ENCODE measurements around the gene GH1.

DNA sequence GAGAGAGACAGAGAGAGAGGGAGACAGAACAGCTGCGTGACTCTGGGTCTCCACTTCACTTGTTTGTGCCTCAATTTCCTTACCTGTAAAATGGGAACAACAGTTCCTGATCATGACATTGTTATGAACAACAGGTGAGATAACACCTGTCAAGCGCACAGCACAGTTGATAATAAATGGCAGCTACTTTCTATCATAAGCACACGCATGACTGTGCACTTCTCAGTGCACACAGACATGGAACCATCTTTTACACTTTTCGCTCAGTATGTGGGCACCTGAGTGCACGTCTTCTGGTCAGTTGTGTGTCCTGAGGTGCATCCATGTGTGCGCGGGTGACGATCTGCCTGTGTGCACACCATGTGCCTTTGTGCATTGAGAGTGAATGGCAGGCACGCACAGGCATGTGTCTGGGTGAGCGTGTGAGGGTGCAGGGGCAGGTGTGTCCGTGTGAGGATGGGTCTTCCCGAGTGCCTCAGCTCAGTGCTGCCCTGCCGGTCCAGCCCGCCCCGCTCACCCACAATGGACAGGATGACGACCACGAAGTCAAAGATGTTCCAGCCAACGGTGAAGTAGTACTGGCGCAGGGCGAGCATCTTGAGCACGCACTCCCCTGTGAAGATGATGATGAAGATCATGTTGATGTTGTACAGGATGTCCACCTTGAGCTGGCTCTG is 23.8 kb upstream of the GH1 start:
- TF ChIP-seq, protein P1, sequence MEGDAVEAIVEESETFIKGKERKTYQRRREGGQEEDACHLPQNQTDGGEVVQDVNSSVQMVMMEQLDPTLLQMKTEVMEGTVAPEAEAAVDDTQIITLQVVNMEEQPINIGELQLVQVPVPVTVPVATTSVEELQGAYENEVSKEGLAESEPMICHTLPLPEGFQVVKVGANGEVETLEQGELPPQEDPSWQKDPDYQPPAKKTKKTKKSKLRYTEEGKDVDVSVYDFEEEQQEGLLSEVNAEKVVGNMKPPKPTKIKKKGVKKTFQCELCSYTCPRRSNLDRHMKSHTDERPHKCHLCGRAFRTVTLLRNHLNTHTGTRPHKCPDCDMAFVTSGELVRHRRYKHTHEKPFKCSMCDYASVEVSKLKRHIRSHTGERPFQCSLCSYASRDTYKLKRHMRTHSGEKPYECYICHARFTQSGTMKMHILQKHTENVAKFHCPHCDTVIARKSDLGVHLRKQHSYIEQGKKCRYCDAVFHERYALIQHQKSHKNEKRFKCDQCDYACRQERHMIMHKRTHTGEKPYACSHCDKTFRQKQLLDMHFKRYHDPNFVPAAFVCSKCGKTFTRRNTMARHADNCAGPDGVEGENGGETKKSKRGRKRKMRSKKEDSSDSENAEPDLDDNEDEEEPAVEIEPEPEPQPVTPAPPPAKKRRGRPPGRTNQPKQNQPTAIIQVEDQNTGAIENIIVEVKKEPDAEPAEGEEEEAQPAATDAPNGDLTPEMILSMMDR (IDR thresholded peaks at IDR 0.05), result no peak
- TF ChIP-seq POLR2A (IDR thresholded peaks at IDR 0.05), result no peak
